DND-41 (cell line): ENCODE results near the gene ZNF740.

Source experiments
- CTCF ChIP-seq: IDR thresholded peaks from 2 replicates; pipeline ENCODE4 v1.5.1; 2012; ENCODE audit warnings: borderline replicate concordance, low read length, moderate library complexity, mild to moderate bottlenecking; ENCODE audit not compliant: poor library complexity, severe bottlenecking; ENCODE audit errors: extremely low read depth
- EZH2 ChIP-seq: IDR thresholded peaks from 3 replicates; pipeline ENCODE4 v1.6.1; 2012; ENCODE audit warnings: borderline replicate concordance, low read depth, mild to moderate bottlenecking, moderate library complexity, low read length, inconsistent platforms; ENCODE audit not compliant: severe bottlenecking

GRCh38 chr12:53151039-53151438, 29.5 kb upstream of the ZNF740 start:
- TF ChIP-seq CTCF (no peak), EZH2 (no peak)
